PC-9 (cell line): ENCODE data around the gene ARX. TPM values are rescaled to one million over a fixed set of nuclear protein-coding genes. Genes with fewer than 3 reads are reported as not detected.

Experiments
- BruUV-seq: library from RNA; stranded (reverse); fragments of 400-500 nt; replicated peaks from 2 replicates; lab custom pipeline; 2021; lab: Mats Ljungman, UMichigan
- CTCF ChIA-PET: fragments of 300-600 bp; sonication (Branson Sonifier 250); formaldehyde crosslinking; loops from one replicate; lab custom pipeline; 2022; ENCODE audit warnings: antibody characterized with exemption; lab: Charles Lee
- POLR2A ChIA-PET: fragments of 300-600 bp; sonication (Branson Sonifier 250); formaldehyde crosslinking; loops from one replicate; lab custom pipeline; 2022; ENCODE audit warnings: antibody characterized with exemption; ENCODE audit not compliant: unreplicated experiment; lab: Charles Lee
- DNase-seq, 2 experiments: peaks; one replicate each; pipeline versions ENCODE4 v3.0.0 to v3.0.0-alpha.2; 2015 to 2022; ENCODE audit warnings: mixed read lengths in 1 of 2
- H2AFZ ChIP-seq: fragments of 200-600 bp; sonication (generic); 2 replicates; pipeline ENCODE4 v1.8.1; 2017; ENCODE audit warnings: antibody characterized with exemption
- H3F3A ChIP-seq: fragments of 200-600 bp; sonication (generic); 2 replicates; pipeline ENCODE4 v1.8.1; 2017; ENCODE audit warnings: antibody characterized with exemption, mild to moderate bottlenecking, low read depth; ENCODE audit not compliant: insufficient read depth
- H3K27ac ChIP-seq: fragments of 200-600 bp; sonication (generic); 2 replicates; pipeline ENCODE4 v1.6.1; 2016; ENCODE audit warnings: mixed run types
- H3K27me3 ChIP-seq: fragments of 200-600 bp; sonication (generic); 2 replicates; pipeline ENCODE4 v1.6.1; 2016; ENCODE audit warnings: low read depth, mixed run types; ENCODE audit not compliant: insufficient read depth
- H3K36me3 ChIP-seq: fragments of 200-600 bp; sonication (generic); 2 replicates; pipeline ENCODE4 v1.6.1; 2016; ENCODE audit warnings: low read depth, mixed run types
- H3K4me1 ChIP-seq: fragments of 200-600 bp; sonication (generic); replicated peaks from 2 replicates; pipeline ENCODE4 v1.6.1; 2016; ENCODE audit warnings: mixed run types; ENCODE audit not compliant: insufficient read depth
- H3K4me2 ChIP-seq: fragments of 200-600 bp; sonication (generic); 2 replicates; pipeline ENCODE4 v1.6.1; 2017; ENCODE audit warnings: mixed run types
- H3K4me3 ChIP-seq: fragments of 200-600 bp; sonication (generic); 2 replicates; pipeline ENCODE4 v1.6.1; 2016; ENCODE audit warnings: mixed run types
- H3K79me2 ChIP-seq: fragments of 200-600 bp; sonication (generic); 2 replicates; pipeline ENCODE4 v1.6.1; 2017; ENCODE audit warnings: low read depth, mixed run types
- H3K9me2 ChIP-seq: fragments of 200-600 bp; sonication (generic); 2 replicates; pipeline ENCODE4 v1.8.1; 2017; ENCODE audit warnings: mild to moderate bottlenecking; ENCODE audit not compliant: insufficient read depth
- H3K9me3 ChIP-seq: fragments of 200-600 bp; sonication (generic); 2 replicates; pipeline ENCODE4 v1.8.1; 2016; ENCODE audit warnings: low read depth; ENCODE audit not compliant: insufficient read depth
- H4K20me1 ChIP-seq: fragments of 200-600 bp; sonication (generic); 2 replicates; pipeline ENCODE4 v1.8.1; 2017; ENCODE audit not compliant: insufficient read depth
- EZH2 ChIP-seq: fragments of 200-600 bp; sonication (generic); IDR thresholded peaks from 2 replicates; pipeline ENCODE4 v1.8.0; 2017; ENCODE audit warnings: antibody characterized with exemption, low read depth
- intact Hi-C: fragments of 100-400 bp; cut with micrococcal nuclease; formaldehyde crosslinking; loops from one replicate; pipeline ENCODE4 v1.10.0; 2022; ENCODE audit not compliant: unreplicated experiment
- total RNA-seq: library from RNA; stranded (reverse); gene quantifications from 2 replicates; pipeline ENCODE4 v1.2.3, GENCODE V29; 2021
- TF ChIP-seq, protein P1 (sequence below): fragments of 200-600 bp; sonication (generic); conservative IDR thresholded peaks from 2 replicates; pipeline ENCODE4 v1.6.1; 2017; ENCODE audit warnings: mixed run types, antibody characterized with exemption, mild to moderate bottlenecking, moderate library complexity

Gene ARX
- total RNA-seq, 1 experiment from 2014 or later = not detected

DNA sequence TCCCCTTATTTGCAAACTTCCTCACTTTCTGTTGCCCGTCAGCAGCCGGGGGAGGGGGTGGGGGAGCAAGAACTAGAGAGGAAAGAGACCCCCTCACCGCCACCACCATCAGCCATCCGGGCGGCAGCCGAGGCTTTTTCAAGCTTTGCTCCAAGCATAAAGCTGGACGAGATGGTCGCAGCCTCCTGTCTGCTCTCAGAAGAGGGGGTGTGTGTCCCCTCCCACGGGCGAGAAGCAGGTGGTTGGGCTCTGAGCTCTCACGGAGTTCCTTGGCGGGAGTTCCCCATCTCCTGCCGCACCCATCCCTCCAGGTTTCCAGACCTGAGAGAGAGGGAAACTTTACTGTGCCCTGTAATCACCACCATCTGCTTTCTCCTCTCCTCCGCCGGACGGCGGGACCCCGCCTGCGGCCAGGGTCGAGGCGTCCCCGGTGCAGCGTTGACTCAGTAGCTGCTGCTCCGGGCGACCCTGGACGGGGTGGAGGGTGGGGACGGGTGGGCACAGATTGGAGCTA, 4.7 kb upstream of the ARX start:
- Histone ChIP-seq H3K9me3 (no peaks in the 10 kb centered on the region), H3F3A (no peaks in the 10 kb centered on the region), H3K27ac (no peak overlapping the region), H2AFZ (no peak overlapping the region), H3K9me2 (no peaks in the 10 kb centered on the region), H3K4me2 (no peak overlapping the region), H3K4me3 (no peak overlapping the region), H3K36me3 (no peaks in the 10 kb centered on the region), H3K27me3 (peaks cover 13% of the 10 kb centered on the region; the same call in 1 of the 2 replicates), H4K20me1 (no peaks in the 10 kb centered on the region), H3K79me2 (no peaks in the 10 kb centered on the region), H3K4me1 (no peaks in the 10 kb centered on the region)
- intact Hi-C loops = no loop called here
- ChIA-PET CTCF (interaction anchor here (1.4 kb wide), 1 partner anchor 182 kb away, joined by 4 read pairs; no protein-coding TSS in a partner anchor), POLR2A (no interaction called here)
- no TSS peak for BruUV-seq
- no peak for DNase-seq
- TF ChIP-seq, protein P1, sequence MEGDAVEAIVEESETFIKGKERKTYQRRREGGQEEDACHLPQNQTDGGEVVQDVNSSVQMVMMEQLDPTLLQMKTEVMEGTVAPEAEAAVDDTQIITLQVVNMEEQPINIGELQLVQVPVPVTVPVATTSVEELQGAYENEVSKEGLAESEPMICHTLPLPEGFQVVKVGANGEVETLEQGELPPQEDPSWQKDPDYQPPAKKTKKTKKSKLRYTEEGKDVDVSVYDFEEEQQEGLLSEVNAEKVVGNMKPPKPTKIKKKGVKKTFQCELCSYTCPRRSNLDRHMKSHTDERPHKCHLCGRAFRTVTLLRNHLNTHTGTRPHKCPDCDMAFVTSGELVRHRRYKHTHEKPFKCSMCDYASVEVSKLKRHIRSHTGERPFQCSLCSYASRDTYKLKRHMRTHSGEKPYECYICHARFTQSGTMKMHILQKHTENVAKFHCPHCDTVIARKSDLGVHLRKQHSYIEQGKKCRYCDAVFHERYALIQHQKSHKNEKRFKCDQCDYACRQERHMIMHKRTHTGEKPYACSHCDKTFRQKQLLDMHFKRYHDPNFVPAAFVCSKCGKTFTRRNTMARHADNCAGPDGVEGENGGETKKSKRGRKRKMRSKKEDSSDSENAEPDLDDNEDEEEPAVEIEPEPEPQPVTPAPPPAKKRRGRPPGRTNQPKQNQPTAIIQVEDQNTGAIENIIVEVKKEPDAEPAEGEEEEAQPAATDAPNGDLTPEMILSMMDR = no peak
- TF ChIP-seq EZH2 = no peak

- Histone ChIP-seq H3K4me3 (no peak overlapping the region), H3K9me3 (no peaks in the 10 kb centered on the region), H3K4me2 (no peak overlapping the region), H3K4me1 (no peaks in the 10 kb centered on the region), H3K27ac (no peak overlapping the region), H3F3A (no peaks in the 10 kb centered on the region), H2AFZ (no peak overlapping the region), H3K9me2 (no peaks in the 10 kb centered on the region), H3K27me3 (peaks cover 13% of the 10 kb centered on the region; the same call in 1 of the 2 replicates), H4K20me1 (no peaks in the 10 kb centered on the region), H3K36me3 (no peaks in the 10 kb centered on the region), H3K79me2 (no peaks in the 10 kb centered on the region)
- TF ChIP-seq, protein P1 = no peak
- TF ChIP-seq EZH2 = no peak
- CTCF ChIA-PET = no interaction called here
- DNase-seq = no peak
- POLR2A ChIA-PET = no interaction called here
- intact Hi-C loops = loop anchor here (5.0 to 10.0 kb wide), 2 partner anchors 178 to 765 kb away; no protein-coding TSS in a partner anchor
- BruUV-seq = no TSS peak
These were observed 4.1 kb upstream of the ARX start for GRCh38 chrX:25019707-25020390.

DNA sequence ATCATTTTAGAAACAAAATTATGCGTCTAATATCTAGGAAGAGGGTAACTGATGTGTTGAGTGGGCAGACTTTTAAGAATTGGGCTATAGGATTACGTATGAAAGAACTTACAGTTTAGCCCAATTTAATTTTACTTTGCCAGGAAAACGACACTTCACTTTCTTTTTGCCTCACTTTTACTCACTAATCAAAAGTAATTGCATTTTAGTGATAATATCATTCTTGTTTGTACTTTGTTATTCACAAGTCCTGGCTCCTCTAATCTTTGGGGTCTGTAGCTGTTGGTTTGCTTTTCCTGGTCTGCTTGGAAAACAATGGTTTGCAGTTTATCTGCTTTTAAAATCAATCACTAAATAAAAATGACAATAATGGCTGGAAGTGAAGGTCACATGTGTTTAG, 2.9 kb upstream of the ARX start:
- intact Hi-C loops = loop anchor here (5.0 to 10.0 kb wide), 2 partner anchors 176 to 764 kb away; no protein-coding TSS in a partner anchor
- H3K9me3 ChIP-seq = no peaks in the 10 kb centered on the region
- no peak overlapping the region for H3K4me2 ChIP-seq
- H2AFZ ChIP-seq = no peak overlapping the region
- H3K27me3 ChIP-seq = peaks cover 8% of the 10 kb centered on the region; the same call in 1 of the 2 replicates
- no peak for TF ChIP-seq EZH2
- TF ChIP-seq, protein P1 = no peak
- H3K36me3 ChIP-seq = no peaks in the 10 kb centered on the region
- ChIA-PET POLR2A (no interaction called here), CTCF (no interaction called here)
- no peaks in the 10 kb centered on the region for H4K20me1 ChIP-seq
- H3F3A ChIP-seq = no peaks in the 10 kb centered on the region
- no TSS peak for BruUV-seq
- no peaks in the 10 kb centered on the region for H3K4me1 ChIP-seq
- no peak overlapping the region for H3K27ac ChIP-seq
- DNase-seq = no peak
- H3K4me3 ChIP-seq = no peak overlapping the region
- H3K79me2 ChIP-seq = no peaks in the 10 kb centered on the region
- H3K9me2 ChIP-seq = no peaks in the 10 kb centered on the region
